HG03045 (cell line): ENCODE data around the gene TPTE2.
A peak's percentile ranks its signal among the peaks of the same experiment; 100 is the strongest.
"Not testable (repeated sequence)": the region's sequence is repeated elsewhere in the genome, so short reads cannot be mapped to it uniquely, and the experiment has no call there.

Experiments
- ATAC-seq: cut with Tn5 transposase; IDR thresholded peaks from one replicate; pipeline ENCODE4 v1.9.1; 2021; ENCODE audit warnings: mild to moderate bottlenecking, moderate library complexity; ENCODE audit not compliant: unreplicated experiment

TPTE2 gene

DNA sequence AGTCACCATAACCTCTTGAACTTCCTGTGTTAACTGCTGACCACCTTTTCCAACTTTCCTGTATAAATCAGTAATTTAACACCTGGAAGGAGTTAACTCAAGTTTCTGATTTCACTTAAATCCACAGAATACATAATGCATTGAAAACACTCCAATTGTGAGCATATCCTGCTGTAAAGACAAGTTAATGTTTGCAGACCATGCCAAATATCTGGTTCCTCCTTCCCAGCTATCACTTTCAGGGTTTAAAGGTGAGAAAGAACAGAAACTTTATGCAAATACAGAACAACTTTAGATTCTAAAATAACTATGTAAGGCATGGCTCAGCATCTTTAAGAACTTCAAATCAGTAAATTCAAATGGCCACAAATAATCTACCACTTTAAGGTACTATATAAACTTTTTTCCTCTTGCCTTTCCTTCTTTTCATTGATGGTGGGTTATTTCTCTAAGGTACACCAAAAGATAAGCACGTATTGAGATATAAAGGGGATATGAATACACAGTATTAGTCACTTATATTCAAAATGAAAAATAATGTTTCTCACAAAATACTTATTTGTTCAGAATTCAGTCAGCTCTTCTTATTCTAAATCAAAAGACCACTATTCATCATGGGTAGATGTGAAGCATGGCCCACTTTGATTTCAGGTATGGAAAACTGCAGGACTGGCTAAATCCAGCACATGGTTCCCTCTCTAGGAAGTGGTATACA is 6.6 kb upstream of the TPTE2 start:
- peak; percentile 67 for ATAC-seq

DNA sequence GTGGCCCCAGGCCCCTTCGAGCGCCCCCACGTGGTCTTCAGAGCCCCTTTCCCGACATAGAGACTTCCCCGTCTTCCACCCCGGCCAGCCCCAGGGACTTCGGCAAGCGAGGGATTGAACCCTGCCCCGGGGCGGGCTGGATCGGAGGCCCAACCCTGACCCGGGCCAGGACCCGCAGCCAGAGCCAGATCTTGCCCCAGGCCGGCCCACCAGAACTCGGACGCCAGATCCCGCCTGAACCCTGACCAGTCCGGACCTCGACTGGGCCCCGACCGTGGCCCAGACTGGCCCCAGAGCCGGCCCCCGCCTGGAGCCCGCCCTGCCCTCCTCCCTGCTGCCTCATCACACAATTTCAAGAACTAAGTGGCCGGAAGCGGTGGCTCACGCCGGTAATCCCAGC is 253 bp upstream of the TPTE2 start:
- ATAC-seq, result no peak

DNA sequence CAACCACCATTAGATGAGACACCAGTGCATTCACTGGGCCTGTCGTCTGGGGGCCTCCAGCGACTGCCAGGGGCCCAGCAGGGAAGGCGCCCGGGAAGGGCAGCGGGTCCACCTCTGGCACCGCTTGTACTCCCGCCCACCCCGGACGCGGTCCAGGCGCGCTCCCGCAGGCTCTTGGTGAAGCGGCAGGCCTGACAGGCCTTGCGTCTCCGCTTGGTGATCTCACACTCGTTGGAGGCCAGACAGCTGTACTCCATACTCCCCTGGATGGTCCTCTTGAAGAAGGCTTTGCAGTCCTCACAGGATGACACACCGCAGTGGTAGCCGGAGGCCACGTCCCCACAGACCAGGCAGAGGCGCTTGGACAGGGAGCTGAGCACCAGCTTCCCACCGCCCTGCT is 660 bp downstream of the TPTE2 start:
- not testable (repeated sequence) for ATAC-seq

DNA sequence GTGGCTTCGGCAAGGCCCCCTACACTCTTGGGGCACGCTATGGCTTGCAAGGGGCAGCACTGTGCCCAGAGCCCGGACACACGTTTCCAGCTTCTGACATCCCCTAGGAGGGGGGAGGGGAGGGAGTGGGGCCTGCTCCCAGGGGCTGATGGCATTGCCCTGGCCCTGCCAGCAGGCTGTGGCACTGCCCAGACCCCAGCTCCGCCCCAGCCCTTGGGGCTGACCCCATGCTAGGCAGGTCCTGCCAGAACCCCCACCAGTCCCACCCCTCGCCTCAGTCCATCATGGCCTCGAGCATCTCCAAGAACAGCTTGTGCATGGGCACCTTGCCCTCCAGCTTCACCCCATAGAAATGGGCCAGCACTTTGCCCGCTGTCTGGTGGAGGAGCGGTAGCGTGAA is 1.6 kb downstream of the TPTE2 start:
- not testable (repeated sequence) for ATAC-seq

DNA sequence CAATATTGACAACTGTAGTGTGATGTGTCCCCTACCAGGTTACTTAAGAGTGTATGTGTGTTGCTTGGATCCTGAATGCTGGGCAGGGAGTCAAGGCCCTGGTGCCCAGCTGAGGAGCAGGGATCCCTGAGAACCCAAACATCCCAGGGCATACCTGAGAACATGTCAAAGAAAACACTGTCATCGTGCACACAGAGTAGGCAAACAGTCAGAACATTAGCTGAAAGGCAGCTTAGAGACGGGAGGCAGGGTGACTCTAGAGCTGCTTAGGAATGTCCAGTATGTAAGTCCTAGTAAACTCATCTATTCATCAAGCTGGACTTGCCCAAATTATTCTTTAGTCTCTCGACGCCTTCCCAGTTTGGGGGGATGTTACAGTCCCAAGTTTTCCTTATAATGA is 4.0 kb downstream of the TPTE2 start:
- not testable (repeated sequence) for ATAC-seq

DNA sequence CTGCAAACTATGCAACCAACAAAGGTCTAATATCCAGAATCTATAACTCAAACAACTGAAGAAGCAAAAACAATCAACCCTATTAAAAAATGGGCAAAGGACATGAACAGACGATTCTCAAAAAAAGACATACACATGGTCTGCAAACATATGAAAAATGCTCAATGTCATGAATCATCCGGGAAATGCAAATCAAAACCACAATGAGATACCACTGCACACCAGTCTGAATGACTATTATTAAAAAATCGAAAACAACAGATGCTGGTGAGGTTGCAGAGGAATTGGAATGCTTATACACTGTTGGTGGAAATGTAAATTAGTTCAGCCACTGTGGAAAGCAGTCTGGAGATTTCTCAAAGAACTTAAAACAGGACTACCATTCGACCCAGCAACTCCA is 12.1 kb downstream of the TPTE2 start:
- ATAC-seq, result not testable (repeated sequence)

DNA sequence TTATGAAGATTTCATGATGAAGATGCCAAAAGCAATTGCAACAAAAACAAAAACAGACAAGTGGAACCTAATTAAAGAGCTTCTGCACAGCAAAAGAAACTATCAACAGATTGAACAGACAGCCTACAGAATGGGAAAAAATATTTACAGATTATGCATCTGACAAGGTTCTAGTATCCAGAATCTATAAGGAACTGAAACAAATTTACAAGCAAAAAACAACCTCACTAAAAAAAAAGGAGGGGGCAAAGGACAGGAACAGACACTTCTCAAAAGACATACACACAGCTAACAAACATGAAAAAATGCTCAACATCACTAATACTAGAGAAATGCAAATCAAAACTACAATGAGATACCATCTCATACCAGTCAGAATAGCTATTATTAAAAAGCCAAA is 35.7 kb downstream of the TPTE2 start:
- not testable (repeated sequence) for ATAC-seq

DNA sequence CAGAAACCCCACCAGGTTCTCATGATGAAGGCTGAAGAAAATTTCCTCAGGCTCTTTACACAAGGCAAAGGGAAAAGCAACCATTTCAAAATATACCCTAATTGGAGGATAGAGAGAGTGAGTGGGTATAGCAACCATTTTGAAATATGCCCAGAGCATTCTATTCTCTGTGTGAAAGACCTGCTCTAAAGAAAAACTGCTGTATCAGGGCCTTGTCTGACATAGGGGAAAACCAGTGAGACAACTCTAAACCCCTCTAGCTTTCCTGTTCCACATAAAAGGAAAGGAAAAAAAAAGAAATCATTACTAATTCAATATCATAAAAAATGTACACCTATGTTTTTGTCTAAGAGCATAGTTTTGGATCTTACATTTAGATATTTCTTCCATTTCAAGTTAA is 42.3 kb downstream of the TPTE2 start:
- ATAC-seq, result no peak

DNA sequence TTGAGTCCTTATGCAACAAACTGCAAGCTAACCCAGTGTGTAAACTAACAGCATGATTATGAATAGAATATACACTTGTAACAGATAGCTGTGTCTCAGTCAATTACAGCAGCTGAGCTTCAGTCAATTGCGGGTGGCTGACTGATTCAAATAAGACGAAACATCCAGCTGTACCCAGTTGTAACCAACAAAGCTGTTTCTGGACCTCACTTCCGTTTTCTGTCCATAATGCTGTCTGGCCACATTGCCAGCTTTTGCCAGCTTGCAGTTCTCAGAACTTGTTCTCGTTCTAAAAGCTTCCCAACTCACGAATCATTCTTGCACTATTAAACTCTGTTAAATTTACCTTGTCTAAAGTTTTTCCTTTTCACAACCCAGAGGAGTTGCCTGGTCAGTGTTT is 53.7 kb downstream of the TPTE2 start:
- ATAC-seq, result not testable (repeated sequence)

DNA sequence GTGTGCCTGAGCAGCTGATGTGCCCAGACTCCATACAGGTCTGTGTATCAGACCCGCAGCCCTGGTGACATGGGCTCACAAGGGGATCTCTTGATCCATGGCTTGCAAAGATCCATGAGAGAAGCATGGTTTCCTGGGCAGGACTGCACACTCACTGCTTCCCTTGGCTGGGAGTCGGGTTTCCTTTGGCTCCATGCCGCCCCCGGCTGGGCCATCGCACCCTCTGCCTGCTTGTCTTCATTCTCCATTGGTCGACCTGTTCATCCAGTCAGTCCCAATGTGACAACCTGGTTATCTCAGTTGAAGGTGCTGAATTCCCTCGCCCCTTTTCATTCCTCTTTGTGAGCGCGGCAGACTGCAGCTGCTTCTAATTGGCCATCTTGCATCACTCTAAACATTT is 101.2 kb downstream of the TPTE2 start:
- ATAC-seq, result not testable (repeated sequence)

DNA sequence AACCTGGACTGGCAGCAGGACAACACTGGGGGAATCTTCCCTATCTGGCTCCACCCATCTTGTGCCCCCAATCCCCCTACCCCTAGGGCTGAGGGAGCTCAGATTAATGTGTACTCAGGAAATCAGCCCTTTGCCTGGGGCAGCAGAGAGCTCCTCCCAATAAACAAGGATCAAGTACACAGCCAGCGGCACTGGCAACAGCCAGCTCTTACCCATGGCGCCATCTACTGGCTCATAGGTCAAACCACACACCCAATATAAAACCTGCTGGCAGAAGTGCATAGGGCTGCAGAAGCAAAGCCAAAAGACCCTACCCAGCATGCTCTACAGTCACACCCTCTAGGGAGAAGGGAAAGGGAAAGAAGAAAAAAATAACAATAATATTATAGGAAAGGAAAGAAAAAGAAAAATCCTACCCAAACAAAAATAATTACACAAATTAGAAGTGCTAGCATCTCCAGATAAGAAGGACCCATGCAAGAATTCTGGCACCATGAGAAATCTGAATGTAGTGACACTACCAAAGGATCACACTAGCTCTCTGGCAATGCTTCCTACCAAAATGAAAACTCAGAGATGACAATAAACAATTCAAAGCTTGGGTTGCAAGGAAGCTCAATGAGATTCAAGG is 122.2 kb downstream of the TPTE2 start:
- ATAC-seq, result not testable (repeated sequence)

DNA sequence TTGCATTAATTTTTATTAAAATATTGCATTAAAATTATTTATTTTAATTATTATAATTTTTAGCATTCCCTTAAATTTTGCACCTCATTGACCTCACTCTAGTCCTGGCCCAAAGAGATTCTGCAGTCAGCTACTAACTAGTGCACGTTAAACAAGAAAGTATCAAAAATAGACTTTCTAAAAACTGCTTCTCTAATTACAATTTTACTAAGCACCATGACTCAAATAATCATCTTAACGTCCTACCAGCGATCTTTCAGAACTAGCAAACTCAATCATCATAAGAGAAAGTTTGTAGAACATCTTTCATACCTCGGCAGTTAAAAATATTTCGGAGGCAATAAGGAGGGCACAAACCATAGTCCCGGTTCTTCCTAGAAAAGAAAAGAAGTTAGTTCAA is 123.6 kb downstream of the TPTE2 start:
- ATAC-seq, result not testable (repeated sequence)

DNA sequence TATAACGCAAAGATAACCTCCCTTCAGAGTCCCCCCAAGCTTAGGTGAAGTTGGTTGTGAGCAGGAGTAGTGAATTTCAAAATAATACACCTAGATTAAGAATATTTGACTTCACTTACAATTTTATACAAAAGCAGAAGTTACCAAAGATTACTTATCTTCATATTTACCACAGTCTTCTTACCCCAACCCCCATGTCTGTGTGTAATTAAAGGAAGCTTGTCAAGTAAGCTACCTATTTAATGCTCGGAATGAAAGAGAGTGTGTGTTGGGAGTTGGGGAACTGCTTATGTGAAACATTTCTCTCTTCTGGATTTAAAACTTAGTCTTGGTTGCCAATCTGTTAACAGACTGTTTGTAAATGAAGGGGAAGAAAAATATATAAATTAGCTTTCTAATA is 139.1 kb downstream of the TPTE2 start:
- not testable (repeated sequence) for ATAC-seq

DNA sequence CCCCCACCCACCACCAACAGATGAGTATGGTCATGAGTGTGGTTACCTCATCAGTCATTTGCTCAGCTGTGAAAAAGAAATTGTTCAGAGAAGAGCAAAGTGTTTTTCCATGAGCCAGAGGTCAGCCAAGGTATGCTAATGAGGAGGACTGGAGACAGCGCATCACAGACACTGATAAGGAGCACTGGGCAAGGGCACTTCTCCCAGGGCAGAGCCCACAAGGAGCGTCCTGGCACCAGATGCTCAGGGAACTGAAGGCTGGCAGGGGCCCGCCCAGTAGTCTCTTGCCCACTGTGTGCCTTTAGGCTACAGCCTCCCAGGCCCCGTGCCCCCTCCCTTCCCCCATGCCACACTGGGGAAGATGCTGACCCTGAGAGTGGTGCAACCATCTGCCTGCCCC is 148.8 kb downstream of the TPTE2 start:
- not testable (repeated sequence) for ATAC-seq

DNA sequence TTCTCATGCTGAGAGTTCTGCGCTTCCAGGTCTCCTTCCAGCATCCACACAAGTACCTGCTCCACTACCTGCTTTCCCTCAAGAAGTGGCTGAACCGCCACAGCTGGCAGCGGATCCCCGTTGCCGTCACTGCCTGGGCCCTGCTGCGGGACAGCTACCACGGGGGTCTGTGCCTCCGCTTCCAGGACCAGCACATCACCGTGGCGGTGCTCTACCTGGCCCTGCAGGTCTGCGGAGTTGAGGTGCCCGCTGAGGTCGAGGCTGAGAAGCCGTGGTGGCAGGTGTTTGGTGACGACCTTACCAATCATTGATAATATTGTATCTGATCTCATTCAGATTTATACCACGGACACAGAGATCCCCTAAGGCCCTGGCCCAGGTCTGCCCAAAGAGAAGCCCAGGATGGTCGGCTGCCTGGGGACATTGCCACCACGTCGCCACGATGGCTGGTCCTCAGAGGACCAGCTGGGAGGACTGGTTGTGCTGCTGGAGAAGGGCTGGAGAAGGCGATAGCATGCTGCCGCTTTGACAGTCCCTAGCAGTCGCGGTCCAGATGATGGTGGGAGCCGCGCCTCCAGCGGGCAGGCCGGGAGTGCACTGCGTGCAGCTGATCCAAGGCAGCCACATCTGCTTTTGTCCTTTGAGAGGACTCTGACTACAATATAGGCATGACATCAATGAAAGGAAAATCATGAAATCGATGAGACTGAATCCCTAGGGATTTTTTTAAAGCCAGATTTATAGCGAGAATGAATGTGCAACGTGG is 178.4 kb downstream of the TPTE2 start:
- ATAC-seq, result not testable (repeated sequence)

DNA sequence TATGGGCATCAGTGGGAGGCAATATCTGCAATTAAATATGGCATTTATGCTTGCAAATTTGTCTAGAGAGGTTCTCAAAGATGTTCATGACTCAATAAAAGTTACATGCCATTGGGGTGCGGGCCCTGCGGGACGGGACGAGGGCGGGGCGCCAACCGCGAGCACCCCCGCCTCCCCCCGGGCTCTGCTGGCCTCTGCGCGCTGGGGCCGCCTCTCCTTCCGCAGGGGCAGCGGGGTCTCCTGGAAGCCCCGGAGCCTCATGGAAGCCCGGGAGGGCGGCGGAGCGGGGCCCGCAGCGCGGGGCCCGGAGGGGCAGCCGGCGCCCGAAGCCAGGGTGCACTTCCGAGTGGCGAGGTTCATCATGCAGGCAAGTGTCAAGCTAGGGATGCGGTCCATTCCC is 179.2 kb downstream of the TPTE2 start:
- ATAC-seq, result no peak
